Measurements from ENCODE around the gene SAA2. TPM values are rescaled to one million over a fixed set of nuclear protein-coding genes. Genes with fewer than 3 reads are reported as not detected.
"Not testable (repeated sequence)": the region's sequence is repeated elsewhere in the genome, so short reads cannot be mapped to it uniquely, and the experiment has no call there.

Gene SAA2
- total RNA-seq, 1 experiment from 2014 or later: 1.2 TPM

- BruUV-seq (replicated peaks): no TSS peak
- no peaks in the 10 kb centered on the region for H3K9me3 ChIP-seq (ENCODE audit: low read depth, low read length, poor library complexity, severe bottlenecking)
- H3K4me1 ChIP-seq (ENCODE audit: insufficient read depth, low read length, poor library complexity, severe bottlenecking): no peaks in the 10 kb centered on the region
- TF ChIP-seq EZH2 (IDR thresholded peaks at IDR 0.05; ENCODE audit: borderline replicate concordance, low read depth, low read length, poor library complexity, severe bottlenecking) (no peak), CTCF (conservative IDR thresholded peaks at IDR 0.05; ENCODE audit: low read depth, low read length) (no peak)
- ChIA-PET CTCF (no interaction called here), POLR2A (ENCODE audit: low non-redundant PET) (interaction anchor here (0.6 kb wide), 1 partner anchor 162 kb away, joined by 5 read pairs; no protein-coding TSS in a partner anchor)
- no peaks in the 10 kb centered on the region for H3K36me3 ChIP-seq (ENCODE audit: insufficient read depth, low read length, poor library complexity, severe bottlenecking)
- H3K4me3 ChIP-seq (ENCODE audit: low read depth, low read length, poor library complexity, severe bottlenecking): no peak overlapping the region
- DNase-seq (ENCODE audit: low spot score): no peak
- intact Hi-C loops (cut with micrococcal nuclease; ENCODE audit: unreplicated experiment): no loop called here
- no peaks in the 10 kb centered on the region for H3K27me3 ChIP-seq (replicated peaks; ENCODE audit: insufficient read depth, low read depth, low read length, poor library complexity)
- H3K27ac ChIP-seq (ENCODE audit: low read depth, low read length, poor library complexity, severe bottlenecking): no peak overlapping the region
These were observed 16.4 kb upstream of the SAA2 start for GRCh38 chr11:18264677-18265555.

GRCh38 chr11:18264035-18264434, 15.6 kb upstream of the SAA2 start:
- no peaks in the 10 kb centered on the region for H3K27me3 ChIP-seq (replicated peaks; ENCODE audit: insufficient read depth, low read depth, low read length, poor library complexity)
- TF ChIP-seq EZH2 (IDR thresholded peaks at IDR 0.05; ENCODE audit: borderline replicate concordance, low read depth, low read length, poor library complexity, severe bottlenecking) (no peak), CTCF (conservative IDR thresholded peaks at IDR 0.05; ENCODE audit: low read depth, low read length) (no peak)
- no peak for DNase-seq (ENCODE audit: low spot score)
- H3K4me1 ChIP-seq (ENCODE audit: insufficient read depth, low read length, poor library complexity, severe bottlenecking): no peaks in the 10 kb centered on the region
- BruUV-seq (replicated peaks): no TSS peak
- intact Hi-C loops (cut with micrococcal nuclease; ENCODE audit: unreplicated experiment): no loop called here
- no peaks in the 10 kb centered on the region for H3K36me3 ChIP-seq (ENCODE audit: insufficient read depth, low read length, poor library complexity, severe bottlenecking)
- ChIA-PET CTCF (no interaction called here), POLR2A (ENCODE audit: low non-redundant PET) (no interaction called here)
- H3K9me3 ChIP-seq (ENCODE audit: low read depth, low read length, poor library complexity, severe bottlenecking): no peaks in the 10 kb centered on the region
- no peak overlapping the region for H3K4me3 ChIP-seq (ENCODE audit: low read depth, low read length, poor library complexity, severe bottlenecking)
- no peak overlapping the region for H3K27ac ChIP-seq (ENCODE audit: low read depth, low read length, poor library complexity, severe bottlenecking)

- H3K4me1 ChIP-seq (ENCODE audit: insufficient read depth, low read length, poor library complexity, severe bottlenecking); intact Hi-C loops (cut with micrococcal nuclease; ENCODE audit: unreplicated experiment); BruUV-seq (replicated peaks); H3K27ac ChIP-seq (ENCODE audit: low read depth, low read length, poor library complexity, severe bottlenecking); POLR2A ChIA-PET (ENCODE audit: low non-redundant PET); H3K9me3 ChIP-seq (ENCODE audit: low read depth, low read length, poor library complexity, severe bottlenecking); H3K27me3 ChIP-seq (replicated peaks; ENCODE audit: insufficient read depth, low read depth, low read length, poor library complexity); H3K4me3 ChIP-seq (ENCODE audit: low read depth, low read length, poor library complexity, severe bottlenecking); CTCF ChIA-PET; H3K36me3 ChIP-seq (ENCODE audit: insufficient read depth, low read length, poor library complexity, severe bottlenecking); DNase-seq (ENCODE audit: low spot score): not testable (repeated sequence)
These were observed 14.3 kb upstream of the SAA2 start for GRCh38 chr11:18262681-18263350.

Data from A673 (cell line).